ENCODE data around the gene MMP10. TPM values are rescaled to one million over a fixed set of nuclear protein-coding genes. Genes with fewer than 3 reads are reported as not detected.

MMP10 gene
- total RNA-seq, 1 donor from 2014 or later = 10.1 TPM

DNA sequence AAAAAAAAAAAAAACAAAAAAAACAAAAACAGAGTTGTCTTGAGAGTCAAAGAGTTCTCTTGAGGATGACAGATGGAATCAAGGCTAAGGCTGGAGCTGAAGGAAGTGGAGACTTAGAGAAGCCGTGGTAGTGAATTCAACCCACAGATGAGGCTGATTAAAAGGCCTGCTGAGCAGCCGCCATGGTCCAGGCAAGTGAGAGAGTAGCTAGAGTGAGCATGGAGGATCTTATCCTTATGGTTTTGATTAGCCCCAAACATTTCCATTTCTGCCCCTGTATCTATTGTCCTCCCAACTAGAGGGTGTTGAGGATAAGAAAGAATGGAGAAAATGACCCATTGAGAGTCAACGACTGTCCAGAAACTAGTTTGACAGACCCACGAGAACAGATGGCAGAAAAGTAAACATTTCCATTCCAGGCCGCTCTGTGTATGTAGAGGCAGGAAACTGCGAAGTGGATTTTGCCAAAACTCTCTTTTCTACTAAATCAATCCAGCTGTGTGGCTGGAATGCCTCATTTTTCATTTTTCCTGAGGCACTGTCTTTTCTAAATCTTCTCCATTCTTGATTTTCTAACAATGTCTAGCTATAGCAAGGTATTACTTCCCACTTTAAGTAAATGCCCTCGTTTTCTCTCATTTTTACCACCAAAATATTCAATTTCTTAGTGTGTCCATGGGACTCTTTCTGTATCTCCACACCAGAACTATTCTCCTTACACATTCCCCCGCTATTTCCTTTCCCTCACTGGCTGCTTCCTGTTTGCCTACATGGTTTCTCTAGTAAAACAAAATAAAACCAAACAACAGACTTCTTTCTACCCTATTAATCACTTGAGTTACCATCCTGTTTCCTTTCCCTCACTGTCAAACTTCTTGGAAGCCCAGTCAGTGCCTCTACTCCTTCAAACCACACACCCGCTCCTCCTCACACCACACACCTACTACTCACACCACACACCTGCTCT, 50.3 kb downstream of the MMP10 start:
- DNase-seq (ENCODE audit: low read depth in 2 of 2) = peak; percentile 43 to 92

DNA sequence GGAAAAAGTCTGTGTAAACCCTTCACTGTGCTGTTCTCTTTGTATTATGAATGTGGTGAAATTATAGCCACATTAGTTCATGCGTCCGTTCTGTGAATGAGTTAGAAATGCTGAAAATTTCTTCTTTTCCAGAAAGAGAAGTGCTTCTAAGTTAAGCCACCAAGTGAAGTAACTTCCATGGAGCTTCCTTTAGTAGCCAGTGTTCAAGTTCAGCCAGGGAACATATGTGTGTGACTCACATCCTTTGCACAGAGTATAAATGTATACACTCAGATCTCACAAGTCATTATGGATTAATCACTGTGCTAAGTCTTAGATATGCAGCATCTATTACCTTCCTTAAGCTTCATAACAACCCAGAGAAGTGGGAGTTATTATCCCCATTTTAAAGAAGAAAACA, 52.5 kb downstream of the MMP10 start:
- DNase-seq (ENCODE audit: low read depth in 2 of 2) = peak in 1 of 2 donors; percentile 87

GRCh38 chr11:102724904-102725500, 55.4 kb downstream of the MMP10 start, which contains the start of gene MMP8:
TSS of gene MMP8 (minus strand) at chr11:102724954. CDS start at chr11:102724855, 99 bp downstream.
- no peak for DNase-seq (ENCODE audit: low read depth in 2 of 2)

DNA sequence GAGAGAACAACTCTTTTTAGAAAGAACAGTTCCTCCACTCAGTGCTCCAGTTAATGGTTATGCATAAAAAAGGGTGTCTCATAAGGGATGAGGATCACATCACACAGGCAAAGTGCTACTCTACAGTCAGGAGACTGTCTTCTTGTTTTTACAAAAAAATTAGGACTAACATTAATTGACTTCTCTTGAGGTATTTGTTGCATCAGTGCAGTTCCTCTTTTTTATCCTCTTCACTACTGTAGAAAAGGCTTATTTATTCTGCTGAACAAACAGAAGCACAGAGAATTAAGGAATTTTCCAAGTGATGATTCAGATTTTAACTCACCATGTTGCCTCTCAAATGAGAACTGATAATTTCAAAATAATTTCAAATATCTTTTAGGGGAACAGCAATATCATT, 57.6 kb downstream of the MMP10 start:
- DNase-seq (ENCODE audit: low read depth in 2 of 2) = no peak

Other genes starting within 250 kb of the MMP10 start
- 0.90 and 2.1 TPM in 2 replicates for gene MMP7, start 249.9 kb downstream of the MMP10 start, total RNA-seq
- gene MMP20, start 155.3 kb downstream of the MMP10 start, total RNA-seq = not detected in 2 replicates
- gene MMP27, start 74.9 kb downstream of the MMP10 start, total RNA-seq = not detected in 2 replicates
- gene MMP8, start 55.7 kb downstream of the MMP10 start, total RNA-seq = not detected in 2 replicates
- 16.4 and 425 TPM in 2 replicates for gene MMP1, start 17.5 kb upstream of the MMP10 start, total RNA-seq
- gene MMP3, start 63.0 kb upstream of the MMP10 start, total RNA-seq = not detected in 2 replicates
- gene MMP12, start 94.4 kb upstream of the MMP10 start, total RNA-seq = not detected in 2 replicates
- gene MMP13, start 175.1 kb upstream of the MMP10 start, total RNA-seq = not detected in 2 replicates